ENCODE results near the gene SSH2. TPM values are rescaled to one million over a fixed set of nuclear protein-coding genes. Genes with fewer than 3 reads are reported as not detected.

SSH2 gene
- total and polyA plus RNA-seq, 2 of the 13 experiments (the other 11 are each of a cell fraction or from before 2014, with no cell fraction given) = 6.0 to 6.4 TPM

DNA sequence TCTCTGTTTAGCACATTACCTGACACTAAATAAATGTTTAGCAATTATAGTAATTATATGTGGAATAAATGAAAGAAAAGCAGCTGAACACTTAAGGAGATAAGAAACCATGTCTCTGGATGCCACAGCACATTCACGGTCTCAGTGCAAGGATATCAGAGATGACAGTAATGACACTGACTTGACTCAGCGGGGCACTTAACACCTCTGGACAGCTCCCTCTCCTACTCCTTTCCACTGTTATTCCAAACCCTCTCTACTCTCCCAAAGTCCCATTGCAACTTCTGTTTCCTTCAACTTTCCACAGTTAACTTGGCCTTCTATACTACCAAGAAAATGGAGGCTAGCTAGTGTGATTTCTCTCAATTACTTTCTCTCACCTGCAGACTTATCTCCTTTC lies 214.3 kb downstream of the SSH2 start (continued):
- TF ChIP-seq, protein P1, sequence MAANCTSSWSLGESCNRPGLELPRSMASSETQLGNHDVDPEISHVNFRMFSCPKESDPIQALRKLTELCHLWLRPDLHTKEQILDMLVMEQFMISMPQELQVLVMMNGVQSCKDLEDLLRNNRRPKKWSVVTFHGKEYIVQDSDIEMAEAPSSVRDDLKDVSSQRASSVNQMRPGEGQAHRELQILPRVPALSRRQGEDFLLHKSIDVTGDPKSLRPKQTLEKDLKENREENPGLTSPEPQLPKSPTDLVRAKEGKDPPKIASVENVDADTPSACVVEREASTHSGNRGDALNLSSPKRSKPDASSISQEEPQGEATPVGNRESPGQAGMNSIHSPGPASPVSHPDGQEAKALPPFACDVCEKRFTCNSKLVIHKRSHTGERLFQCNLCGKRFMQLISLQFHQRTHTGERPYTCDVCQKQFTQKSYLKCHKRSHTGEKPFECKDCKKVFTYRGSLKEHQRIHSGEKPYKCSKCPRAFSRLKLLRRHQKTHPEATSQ (CRISPR knock-in tag; IDR thresholded peaks at IDR 0.05; ENCODE audit: borderline replicate concordance) = no peak
- TF ChIP-seq ZNF234 (CRISPR knock-in tag; conservative IDR thresholded peaks at IDR 0.05) = no peak
- no peak for TF ChIP-seq KLF9 (CRISPR knock-in tag; IDR thresholded peaks at IDR 0.05; ENCODE audit: low read depth)
- no peak for TF ChIP-seq ZNF7 (CRISPR knock-in tag; IDR thresholded peaks at IDR 0.05)

DNA sequence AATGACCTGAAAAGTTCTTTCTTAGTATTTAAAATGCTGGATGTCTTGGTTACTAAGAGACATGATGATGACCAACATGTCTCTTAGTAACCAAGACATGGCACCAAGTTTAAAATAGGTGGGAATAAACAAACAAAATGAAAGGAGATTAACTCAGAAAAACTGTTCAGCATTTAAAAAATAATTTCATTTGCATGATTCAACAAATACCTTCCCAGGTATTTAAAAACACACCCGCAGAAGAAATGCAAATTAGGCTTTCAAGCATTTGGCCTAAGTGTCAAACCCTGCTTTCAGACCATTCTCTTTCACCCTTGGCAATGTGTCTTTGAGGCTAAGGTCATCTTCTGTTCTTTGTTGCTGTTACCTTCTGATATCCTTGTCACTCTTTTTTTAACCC lies 215.9 kb downstream of the SSH2 start:
- no TSS peak for BruUV-seq (replicated peaks)
- Histone ChIP-seq H3K4me1 (ENCODE audit: insufficient read depth, low read length) (peaks cover 23% of the 10 kb centered on the region), H3K4me3 (replicated peaks in 1 of 3; ENCODE audit: insufficient read depth in 1 of 3, low read depth in 2 of 3, low read length in 3 of 3) (no peak overlapping the region), H3K79me2 (ENCODE audit: insufficient read depth, low read length) (no peaks in the 10 kb centered on the region), H3K27ac (ENCODE audit: extremely low read length, insufficient read depth, low read length) (no peak overlapping the region), H3K36me3 (replicated peaks in 1 of 2; ENCODE audit: control insufficient read depth in 1 of 2, insufficient read depth in 2 of 2, low read length in 2 of 2) (no peaks in the 10 kb centered on the region), H3K4me2 (ENCODE audit: low read depth, low read length) (no peak overlapping the region), H3K27me3 (ENCODE audit: control insufficient read depth in 1 of 2, insufficient read depth in 2 of 2, low read length in 2 of 2) (no peaks in the 10 kb centered on the region), H3K9ac (ENCODE audit: insufficient read depth, low read depth, low read length) (no peak overlapping the region), H2AFZ (ENCODE audit: low read length) (no peak overlapping the region), H4K20me1 (ENCODE audit: insufficient read depth, low read length) (no peaks in the 10 kb centered on the region), H3K9me3 (ENCODE audit: low read length) (no peaks in the 10 kb centered on the region)
- no peak for FAIRE-seq
- no peak for ATAC-seq
- 100% methylated on average over 1 of the region's 1 CpG for WGBS (ENCODE audit: low lambda C conversion rate)
- CTCF ChIA-PET (ENCODE audit: low intra/inter-chr PET ratio, low total read pairs) = no interaction called here
- intact Hi-C loops (cut with micrococcal nuclease; ENCODE audit: unreplicated experiment) = no loop called here
- DNase-seq (ENCODE audit: low spot score) = no peak
- POLR2A ChIA-PET = no interaction called here
- in situ Hi-C loops (cut with HindIII; ENCODE audit: extremely low pct_ligation_motif_present, low pct_unique_long_range_greater_than_20kb) = no loop called here
- TF ChIP-seq, protein P2, sequence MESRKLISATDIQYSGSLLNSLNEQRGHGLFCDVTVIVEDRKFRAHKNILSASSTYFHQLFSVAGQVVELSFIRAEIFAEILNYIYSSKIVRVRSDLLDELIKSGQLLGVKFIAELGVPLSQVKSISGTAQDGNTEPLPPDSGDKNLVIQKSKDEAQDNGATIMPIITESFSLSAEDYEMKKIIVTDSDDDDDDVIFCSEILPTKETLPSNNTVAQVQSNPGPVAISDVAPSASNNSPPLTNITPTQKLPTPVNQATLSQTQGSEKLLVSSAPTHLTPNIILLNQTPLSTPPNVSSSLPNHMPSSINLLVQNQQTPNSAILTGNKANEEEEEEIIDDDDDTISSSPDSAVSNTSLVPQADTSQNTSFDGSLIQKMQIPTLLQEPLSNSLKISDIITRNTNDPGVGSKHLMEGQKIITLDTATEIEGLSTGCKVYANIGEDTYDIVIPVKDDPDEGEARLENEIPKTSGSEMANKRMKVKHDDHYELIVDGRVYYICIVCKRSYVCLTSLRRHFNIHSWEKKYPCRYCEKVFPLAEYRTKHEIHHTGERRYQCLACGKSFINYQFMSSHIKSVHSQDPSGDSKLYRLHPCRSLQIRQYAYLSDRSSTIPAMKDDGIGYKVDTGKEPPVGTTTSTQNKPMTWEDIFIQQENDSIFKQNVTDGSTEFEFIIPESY (CRISPR knock-in tag; IDR thresholded peaks at IDR 0.05) = no peak
- TF ChIP-seq, protein P3, sequence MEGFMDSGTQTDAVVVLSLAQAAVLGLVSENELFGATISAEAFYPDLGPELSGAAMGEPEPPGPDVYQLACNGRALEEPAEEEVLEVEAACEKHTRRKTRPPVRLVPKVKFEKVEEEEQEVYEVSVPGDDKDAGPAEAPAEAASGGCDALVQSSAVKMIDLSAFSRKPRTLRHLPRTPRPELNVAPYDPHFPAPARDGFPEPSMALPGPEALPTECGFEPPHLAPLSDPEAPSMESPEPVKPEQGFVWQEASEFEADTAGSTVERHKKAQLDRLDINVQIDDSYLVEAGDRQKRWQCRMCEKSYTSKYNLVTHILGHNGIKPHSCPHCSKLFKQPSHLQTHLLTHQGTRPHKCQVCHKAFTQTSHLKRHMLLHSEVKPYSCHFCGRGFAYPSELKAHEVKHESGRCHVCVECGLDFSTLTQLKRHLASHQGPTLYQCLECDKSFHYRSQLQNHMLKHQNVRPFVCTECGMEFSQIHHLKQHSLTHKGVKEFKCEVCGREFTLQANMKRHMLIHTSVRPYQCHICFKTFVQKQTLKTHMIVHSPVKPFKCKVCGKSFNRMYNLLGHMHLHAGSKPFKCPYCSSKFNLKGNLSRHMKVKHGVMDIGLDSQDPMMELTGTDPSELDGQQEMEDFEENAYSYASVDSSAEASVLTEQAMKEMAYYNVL (CRISPR knock-in tag; IDR thresholded peaks at IDR 0.05; ENCODE audit: borderline replicate concordance) = no peak
- TF ChIP-seq RXRA (CRISPR knock-in tag; IDR thresholded peaks at IDR 0.05) = no peak
- no peak for TF ChIP-seq MTA1 (CRISPR knock-in tag; IDR thresholded peaks at IDR 0.05; ENCODE audit: borderline replicate concordance)
- TF ChIP-seq, protein P4, sequence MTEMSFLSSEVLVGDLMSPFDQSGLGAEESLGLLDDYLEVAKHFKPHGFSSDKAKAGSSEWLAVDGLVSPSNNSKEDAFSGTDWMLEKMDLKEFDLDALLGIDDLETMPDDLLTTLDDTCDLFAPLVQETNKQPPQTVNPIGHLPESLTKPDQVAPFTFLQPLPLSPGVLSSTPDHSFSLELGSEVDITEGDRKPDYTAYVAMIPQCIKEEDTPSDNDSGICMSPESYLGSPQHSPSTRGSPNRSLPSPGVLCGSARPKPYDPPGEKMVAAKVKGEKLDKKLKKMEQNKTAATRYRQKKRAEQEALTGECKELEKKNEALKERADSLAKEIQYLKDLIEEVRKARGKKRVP (CRISPR knock-in tag; IDR thresholded peaks at IDR 0.05) = no peak
- no peak for TF ChIP-seq CREM (IDR thresholded peaks at IDR 0.05)
- no peak for TF ChIP-seq CREM (CRISPR knock-in tag; IDR thresholded peaks at IDR 0.05)
- no peak for TF ChIP-seq ZNF225 (CRISPR knock-in tag; IDR thresholded peaks at IDR 0.05)
- no peak for TF ChIP-seq ZNF567 (CRISPR knock-in tag; IDR thresholded peaks at IDR 0.05; ENCODE audit: borderline replicate concordance)
- TF ChIP-seq, protein P5, sequence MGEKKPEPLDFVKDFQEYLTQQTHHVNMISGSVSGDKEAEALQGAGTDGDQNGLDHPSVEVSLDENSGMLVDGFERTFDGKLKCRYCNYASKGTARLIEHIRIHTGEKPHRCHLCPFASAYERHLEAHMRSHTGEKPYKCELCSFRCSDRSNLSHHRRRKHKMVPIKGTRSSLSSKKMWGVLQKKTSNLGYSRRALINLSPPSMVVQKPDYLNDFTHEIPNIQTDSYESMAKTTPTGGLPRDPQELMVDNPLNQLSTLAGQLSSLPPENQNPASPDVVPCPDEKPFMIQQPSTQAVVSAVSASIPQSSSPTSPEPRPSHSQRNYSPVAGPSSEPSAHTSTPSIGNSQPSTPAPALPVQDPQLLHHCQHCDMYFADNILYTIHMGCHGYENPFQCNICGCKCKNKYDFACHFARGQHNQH (CRISPR knock-in tag; IDR thresholded peaks at IDR 0.05) = no peak
- TF ChIP-seq MZF1 (CRISPR knock-in tag; IDR thresholded peaks at IDR 0.05; ENCODE audit: borderline replicate concordance) = no peak
- TF ChIP-seq, protein P6, sequence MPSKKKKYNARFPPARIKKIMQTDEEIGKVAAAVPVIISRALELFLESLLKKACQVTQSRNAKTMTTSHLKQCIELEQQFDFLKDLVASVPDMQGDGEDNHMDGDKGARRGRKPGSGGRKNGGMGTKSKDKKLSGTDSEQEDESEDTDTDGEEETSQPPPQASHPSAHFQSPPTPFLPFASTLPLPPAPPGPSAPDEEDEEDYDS (CRISPR knock-in tag; IDR thresholded peaks at IDR 0.05) = no peak
- TF ChIP-seq ZSCAN20 (CRISPR knock-in tag; IDR thresholded peaks at IDR 0.05; ENCODE audit: borderline replicate concordance) = no peak

Data from HepG2 (cell line).